ENCODE measurements around the gene DUS1L.

Gene DUS1L

GRCh38 chr17:82077617-82078358 is 12.2 kb upstream of the DUS1L start:
- DNase-seq = no peak

- DNase-seq = no peak
These were observed 11.4 kb upstream of the DUS1L start for GRCh38 chr17:82076785-82077591.

- no peak for DNase-seq
These were observed 10.6 kb upstream of the DUS1L start for GRCh38 chr17:82076018-82076784.

GRCh38 chr17:82073446-82073845 is 7.8 kb upstream of the DUS1L start:
- no peak for DNase-seq

- DNase-seq = no peak
These were observed 7.2 kb upstream of the DUS1L start for GRCh38 chr17:82072827-82073226.

GRCh38 chr17:82070611-82071010 is 5.0 kb upstream of the DUS1L start:
- DNase-seq = no peak

- DNase-seq = peak; percentile 49
These were observed 389 bp downstream of the DUS1L start for GRCh38 chr17:82065193-82065637.

- DNase-seq = no peak
These were observed 991 bp downstream of the DUS1L start for GRCh38 chr17:82064433-82065192.

- DNase-seq = no peak
These were observed 1.9 kb downstream of the DUS1L start for GRCh38 chr17:82063424-82064415.

GRCh38 chr17:82062984-82063368 is 2.6 kb downstream of the DUS1L start:
- no peak for DNase-seq

GRCh38 chr17:82062076-82062983 is 3.3 kb downstream of the DUS1L start:
- DNase-seq = no peak

- DNase-seq = no peak
These were observed 4.3 kb downstream of the DUS1L start for GRCh38 chr17:82061047-82061925.

- no peak for DNase-seq
These were observed 5.0 kb downstream of the DUS1L start for GRCh38 chr17:82060614-82061013.

- no peak for DNase-seq
These were observed 5.6 kb downstream of the DUS1L start for GRCh38 chr17:82060001-82060380.

GRCh38 chr17:82059272-82060000 is 6.2 kb downstream of the DUS1L start:
- DNase-seq = no peak

GRCh38 chr17:82058855-82059249 is 6.8 kb downstream of the DUS1L start:
- DNase-seq = no peak

- no peak for DNase-seq
These were observed 7.3 kb downstream of the DUS1L start for GRCh38 chr17:82058230-82058854.

All from right kidney (tissue), 1 donor.